Spleen (tissue), 11 donors: ENCODE measurements around the gene FBXW7. TPM values are rescaled to one million over a fixed set of nuclear protein-coding genes. Genes with fewer than 3 reads are reported as not detected.

Experiments used
- DNase-seq: peaks from one replicate; pipeline ENCODE4 v3.0.0-alpha.2; 2020
- H3K27ac ChIP-seq, 8 donors: fragments of 200-600 bp; sonication (generic) in 7 of 8; 1 replicate in 4 of 8; 2 replicates in 4 of 8; pipeline versions ENCODE4 v1.5.0 to v1.8.0; 2016 to 2021; ENCODE audit warnings: inconsistent platforms in 4 of 8, mild to moderate bottlenecking in 4 of 8, moderate library complexity in 1 of 8
- H3K27me3 ChIP-seq, 7 donors: fragments of 200-600 bp; sonication (generic) in 6 of 7; replicated peaks in 1 of 7; 1 replicate in 4 of 7; 2 replicates in 3 of 7; pipeline versions ENCODE4 v1.5.0 to v1.8.0; 2016 to 2021; ENCODE audit warnings: inconsistent platforms in 3 of 7, mild to moderate bottlenecking in 1 of 7
- H3K36me3 ChIP-seq, 6 donors: fragments of 200-600 bp; sonication (generic) in 5 of 6; 1 replicate in 4 of 6; 2 replicates in 2 of 6; pipeline versions ENCODE4 v1.5.0 to v1.8.0; 2016 to 2021; ENCODE audit warnings: inconsistent platforms in 2 of 6
- H3K4me1 ChIP-seq, 6 donors: fragments of 200-600 bp; sonication (generic) in 5 of 6; 1 replicate in 3 of 6; 2 replicates in 3 of 6; pipeline versions ENCODE4 v1.5.0 to v1.8.0; 2016 to 2021; ENCODE audit warnings: inconsistent platforms in 3 of 6
- H3K4me3 ChIP-seq, 8 donors: fragments of 200-600 bp; sonication (generic) in 7 of 8; 1 replicate in 4 of 8; 2 replicates in 4 of 8; pipeline versions ENCODE4 v1.5.0 to v1.8.0; 2016 to 2021; ENCODE audit warnings: inconsistent platforms in 4 of 8, mild to moderate bottlenecking in 4 of 8, moderate library complexity in 2 of 8
- H3K9me3 ChIP-seq, 8 donors: fragments of 200-600 bp; sonication (generic) in 7 of 8; 1 replicate in 4 of 8; 2 replicates in 4 of 8; pipeline versions ENCODE4 v1.5.0 to v1.8.0; 2016 to 2021; ENCODE audit warnings: inconsistent platforms in 4 of 8
- CTCF ChIP-seq, 11 experiments: fragments of 200-600 bp in 7 of 11; fragments of 450-650 bp in 4 of 11; sonication (generic) in 4 of 11; IDR thresholded peaks in 8 of 11; conservative IDR thresholded peaks in 3 of 11; 1 replicate in 7 of 11; 2 replicates in 4 of 11; pipeline versions ENCODE4 v1.4.0 to v1.8.0; 2016 to 2021; ENCODE audit warnings: antibody characterized with exemption in 11 of 11, inconsistent platforms in 4 of 11, mild to moderate bottlenecking in 1 of 11
- POLR2A ChIP-seq, 3 donors: fragments of 450-650 bp; IDR thresholded peaks; one replicate each; pipeline ENCODE4 v1.5.1; 2017; ENCODE audit warnings: antibody characterized with exemption in 3 of 3, mild to moderate bottlenecking in 1 of 3
- POLR2AphosphoS5 ChIP-seq, 3 donors: sonication (generic); formaldehyde crosslinking; IDR thresholded peaks; one replicate each; pipeline ENCODE4 v1.5.1; 2017; ENCODE audit warnings: antibody characterized with exemption in 3 of 3
- WGBS, 5 donors: extraction: QIAGEN DNeasy Blood & Tissue Kit in 3 of 5; methylation state at CpG; one replicate each; pipeline versions ENCODE4 v1.1.5 to v1.1.7; 2013 to 2018; 5-methylcytosine and 5-hydroxymethylcytosine counted together
- intact Hi-C: fragments of 100-400 bp; cut with DNase I; formaldehyde crosslinking; loops from one replicate; pipeline ENCODE4 v1.15.0; 2023; ENCODE audit warnings: low total_unique reads
- polyA plus RNA-seq, 3 donors: library from polyadenylated mRNA; stranded (reverse); fragments of 200-250 nt; gene quantifications; one replicate each; pipeline ENCODE4 v1.2.1, GENCODE V29; 2013
- total RNA-seq, 7 donors: library from RNA; depleted of rRNA in 3 of 7; stranded (reverse); fragments of >200 nt in 3 of 7; fragmentation: NEBNext Ultra II Directional in 4 of 7; extraction: Animal tissue kit (Norgen Biotek cat#: 25700) in 4 of 7; gene quantifications; one replicate each; pipeline versions ENCODE4 v1.1.0 to v1.2.1, GENCODE V29; 2016 to 2021
- donor health status: healthy with polysubstance abuse.
- donor health status: DM: no; HTN: no; CAD: no; lungs with moderate emphysema.
- donor health status: DM: no; HTN: no; CAD: no.
- donor health status: Bipolar disorder and iron deficiency.
- donor health status: healthy.
- donor health status: DM: no; HTN: no; CAD: no.
- donor health status: DM: yes; HTN: yes; CAD: no.

The FBXW7 gene
- total and polyA plus RNA-seq, 10 donors, result 11.5 to 140 (median 79.9) TPM

DNA sequence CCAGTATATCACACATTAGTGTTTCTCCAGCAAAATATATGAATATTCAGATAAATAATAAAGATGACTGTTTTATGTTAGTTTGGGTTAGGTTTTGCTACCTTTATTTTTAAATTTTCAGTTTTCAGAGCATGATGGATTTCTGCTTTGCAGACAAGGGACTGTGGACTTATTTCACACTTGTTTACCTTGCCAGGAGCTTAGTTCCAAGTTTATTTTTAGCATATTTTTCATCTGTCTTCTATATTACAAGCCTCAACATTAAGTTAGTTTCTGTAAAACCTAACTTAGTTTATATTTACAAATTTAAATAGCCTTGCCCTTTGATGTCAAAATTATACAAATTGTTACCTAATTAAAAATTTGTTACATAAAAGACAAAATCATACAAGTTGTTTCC, 163.4 kb downstream of the FBXW7 start:
- Histone ChIP-seq H3K4me1 (peaks cover 0 to 13% (median 0%) of the 10 kb centered on the region in 6 donors), H3K27me3 (no peaks in the 10 kb centered on the region)
- no peak for DNase-seq

GRCh38 chr4:152369902-152370295, 166.0 kb downstream of the FBXW7 start:
- H3K4me1 ChIP-seq, result peaks cover 0 to 13% (median 0%) of the 10 kb centered on the region in 6 donors
- 66 to 89% (median 76%) methylated on average over 1 of the region's 1 CpG for WGBS, 5 donors
- no peak overlapping the region for H3K27ac ChIP-seq
- H3K27me3 ChIP-seq, result no peaks in the 10 kb centered on the region
- intact Hi-C loops, result loop anchor here (10.0 kb wide), 1 partner anchor 605 kb away; the partner anchor contains the start of gene GATB
- peaks cover 0 to 12% (median 8%) of the 10 kb centered on the region in 8 donors for H3K9me3 ChIP-seq
- H3K36me3 ChIP-seq, result peaks cover 0 to 13% (median 0%) of the 10 kb centered on the region in 6 donors
- no peak for DNase-seq
- H3K4me3 ChIP-seq, result no peak overlapping the region
- no peak for TF ChIP-seq POLR2AphosphoS5 (IDR thresholded peaks at IDR 0.05)
- peak in 6 of 11 experiments; percentile 13 to 35 (median 19) for TF ChIP-seq CTCF (IDR thresholded peaks at IDR 0.05 in 8 of 11, conservative IDR thresholded peaks at IDR 0.05 in 3 of 11)

More for the DNA sequence above, 163.4 kb downstream of the FBXW7 start:
- no peak for TF ChIP-seq POLR2A (IDR thresholded peaks at IDR 0.05)
- TF ChIP-seq CTCF (IDR thresholded peaks at IDR 0.05 in 8 of 11, conservative IDR thresholded peaks at IDR 0.05 in 3 of 11), result no peak
- Histone ChIP-seq H3K4me3 (no peak overlapping the region), H3K9me3 (no peaks in the 10 kb centered on the region), H3K27ac (no peak overlapping the region), H3K36me3 (no peaks in the 10 kb centered on the region)
- intact Hi-C loops, result no loop called here

DNA sequence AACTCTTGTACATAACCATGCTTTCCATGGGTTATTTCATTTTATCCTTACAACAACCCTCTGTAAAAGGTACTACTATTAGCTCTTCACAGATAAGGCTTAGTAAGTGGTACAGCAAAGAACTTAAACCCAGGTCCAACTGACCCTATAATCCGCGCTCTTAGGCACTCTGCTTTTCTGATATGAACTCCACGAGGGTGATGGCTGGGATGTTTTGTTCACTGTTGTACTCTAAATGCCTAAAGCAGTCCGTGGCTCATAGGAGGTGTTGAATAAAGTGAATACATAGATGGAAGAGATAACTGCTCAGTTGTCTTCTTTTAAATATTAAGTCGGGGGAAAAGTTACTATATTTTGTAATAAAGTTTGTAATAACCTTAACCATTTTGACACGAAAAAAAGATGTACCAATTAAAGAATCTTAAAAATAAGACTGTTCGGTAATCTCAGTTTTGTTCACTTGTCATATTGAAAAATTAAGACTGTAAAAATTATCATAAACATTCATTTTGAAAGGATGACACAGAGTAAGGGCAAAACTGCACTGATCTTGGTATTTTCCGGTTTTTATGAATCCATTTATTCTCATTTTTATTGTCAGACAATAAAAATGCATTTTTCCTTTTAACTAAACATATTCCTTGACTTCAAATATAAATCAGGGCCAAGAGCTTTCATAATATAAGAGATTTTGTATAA, 166.5 kb downstream of the FBXW7 start:
- no peak for DNase-seq
- intact Hi-C loops, result loop anchor here (10.0 kb wide), 1 partner anchor 605 kb away; the partner anchor contains the start of gene GATB
- 75 to 86% (median 82%) methylated on average over 8 of the region's 8 CpGs for WGBS, 5 donors
- Histone ChIP-seq H3K27ac (no peak overlapping the region), H3K9me3 (peaks cover 0 to 12% (median 8%) of the 10 kb centered on the region in 8 donors), H3K27me3 (no peaks in the 10 kb centered on the region), H3K4me1 (peaks cover 0 to 16% (median 0%) of the 10 kb centered on the region in 6 donors), H3K4me3 (no peak overlapping the region), H3K36me3 (peaks cover 0 to 15% (median 0%) of the 10 kb centered on the region in 6 donors)
- TF ChIP-seq CTCF (IDR thresholded peaks at IDR 0.05 in 8 of 11, conservative IDR thresholded peaks at IDR 0.05 in 3 of 11) (no peak), POLR2AphosphoS5 (IDR thresholded peaks at IDR 0.05) (no peak), POLR2A (IDR thresholded peaks at IDR 0.05) (no peak)

DNA sequence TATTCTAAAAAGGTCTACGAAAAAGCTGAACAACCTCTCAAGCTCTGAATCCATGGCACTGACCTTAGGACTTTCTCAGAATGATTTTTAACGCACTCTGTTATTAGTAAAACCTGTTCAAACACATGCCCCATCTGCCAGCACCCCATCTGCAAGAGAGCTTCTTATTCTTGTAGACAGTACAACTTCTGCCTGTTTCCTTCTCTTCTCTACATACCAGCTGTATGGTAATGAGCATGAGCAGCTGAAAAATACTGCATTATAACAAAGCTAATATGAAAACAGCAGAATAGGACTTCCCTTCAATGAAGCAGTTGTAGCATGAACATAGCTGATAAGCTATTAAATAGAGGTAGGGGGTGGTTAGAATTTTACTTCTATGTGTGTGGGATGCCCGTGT, 167.9 kb downstream of the FBXW7 start:
- Histone ChIP-seq H3K27ac (no peak overlapping the region), H3K4me3 (no peak overlapping the region), H3K27me3 (no peaks in the 10 kb centered on the region), H3K4me1 (peaks cover 0 to 28% (median 3%) of the 10 kb centered on the region in 6 donors), H3K9me3 (peaks cover 0 to 12% (median 8%) of the 10 kb centered on the region in 8 donors), H3K36me3 (peaks cover 0 to 15% (median 0%) of the 10 kb centered on the region in 6 donors)
- 94 to 97% (median 97%) methylated on average over 3 of the region's 3 CpGs for WGBS, 5 donors
- TF ChIP-seq POLR2AphosphoS5 (IDR thresholded peaks at IDR 0.05) (no peak), CTCF (IDR thresholded peaks at IDR 0.05 in 8 of 11, conservative IDR thresholded peaks at IDR 0.05 in 3 of 11) (no peak), POLR2A (IDR thresholded peaks at IDR 0.05) (no peak)
- intact Hi-C loops, result loop anchor here (10.0 kb wide), 1 partner anchor 603 kb away; the partner anchor contains the start of gene GATB
- DNase-seq, result no peak
